Fibroblast of skin of back (primary cell): ENCODE results near the gene SREBF2.
"Not testable (repeated sequence)": the region's sequence is repeated elsewhere in the genome, so short reads cannot be mapped to it uniquely, and the experiment has no call there.

Source experiments
- DNase-seq: peaks from one replicate; pipeline ENCODE4 v3.0.0-alpha.2; 2013

SREBF2 gene

DNA sequence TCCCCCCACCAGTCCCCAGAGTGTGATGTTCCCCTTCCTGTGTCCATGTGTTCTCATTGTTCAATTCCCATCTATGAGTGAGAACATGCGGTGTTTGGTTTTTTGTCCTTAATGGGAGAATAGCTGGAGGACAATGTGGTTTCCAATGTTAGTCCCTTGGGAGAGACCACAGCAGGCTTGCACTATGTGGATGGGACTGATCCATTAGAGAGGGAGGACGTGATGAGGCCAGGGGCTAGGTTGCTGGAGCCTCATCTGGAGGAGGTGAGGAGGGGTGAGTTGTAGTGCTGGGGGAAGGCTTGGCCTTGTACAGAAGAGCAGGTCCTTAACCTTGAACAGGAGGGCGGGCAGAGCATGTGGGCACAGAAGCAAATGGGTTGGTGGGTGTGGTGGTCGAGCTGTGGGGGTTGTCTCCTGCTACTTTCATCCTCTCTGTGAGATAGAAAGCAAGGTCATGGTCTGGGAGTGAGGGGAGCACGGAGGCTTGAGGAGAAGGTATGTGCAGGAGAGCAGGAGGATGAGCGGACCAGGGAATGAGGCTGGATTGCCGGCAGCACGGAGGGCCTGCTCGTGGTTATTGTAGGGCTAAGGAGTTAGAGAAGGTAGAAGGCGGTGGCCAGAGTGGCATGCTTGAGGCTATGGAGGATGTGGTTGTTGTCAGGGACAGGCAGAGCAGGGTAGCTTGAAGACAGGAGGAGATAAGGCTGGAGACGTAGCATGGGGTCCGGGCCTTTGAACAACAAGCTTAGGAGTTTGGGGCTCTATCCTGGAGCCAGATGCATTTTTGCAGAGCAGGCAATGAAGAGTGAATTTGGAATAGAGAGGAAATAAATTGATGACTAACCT is 11.2 kb upstream of the SREBF2 start:
- DNase-seq = peak; percentile 14

DNA sequence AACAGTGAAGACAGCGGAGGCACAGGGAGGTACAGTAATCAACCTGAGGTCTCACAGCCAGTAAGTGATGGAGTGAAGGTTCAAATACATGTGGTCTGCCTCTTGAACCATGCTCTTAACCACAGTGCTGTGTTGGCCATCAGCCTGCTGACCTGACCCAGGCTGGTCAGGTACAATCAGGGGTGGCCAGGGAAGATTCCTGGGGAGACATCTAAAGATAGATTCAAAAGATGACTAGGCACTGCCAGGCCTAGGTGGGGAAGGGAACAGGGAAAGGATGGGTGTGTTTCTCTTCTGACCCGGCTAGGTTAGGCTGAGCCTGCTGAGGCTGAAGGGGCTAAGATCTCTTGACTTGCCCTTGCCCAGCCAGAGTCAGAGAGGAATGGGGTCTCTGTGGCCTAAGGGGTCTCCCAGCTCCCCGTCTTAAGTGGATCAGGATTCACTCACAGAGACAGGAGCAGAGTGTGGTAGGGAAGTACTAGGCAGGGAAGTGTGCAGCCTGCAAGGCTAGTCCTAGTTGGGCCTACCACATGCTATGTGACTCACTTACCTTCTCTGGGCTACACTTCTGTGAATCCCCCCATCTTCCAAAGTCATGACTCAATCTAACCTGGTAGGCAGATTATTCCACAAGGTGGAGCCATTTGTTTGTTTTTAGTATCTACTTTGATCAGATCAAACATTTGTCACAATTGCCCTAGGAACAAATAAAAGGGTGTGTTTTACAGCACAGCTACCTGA is 10.4 kb upstream of the SREBF2 start:
- DNase-seq = peak; percentile 51

DNA sequence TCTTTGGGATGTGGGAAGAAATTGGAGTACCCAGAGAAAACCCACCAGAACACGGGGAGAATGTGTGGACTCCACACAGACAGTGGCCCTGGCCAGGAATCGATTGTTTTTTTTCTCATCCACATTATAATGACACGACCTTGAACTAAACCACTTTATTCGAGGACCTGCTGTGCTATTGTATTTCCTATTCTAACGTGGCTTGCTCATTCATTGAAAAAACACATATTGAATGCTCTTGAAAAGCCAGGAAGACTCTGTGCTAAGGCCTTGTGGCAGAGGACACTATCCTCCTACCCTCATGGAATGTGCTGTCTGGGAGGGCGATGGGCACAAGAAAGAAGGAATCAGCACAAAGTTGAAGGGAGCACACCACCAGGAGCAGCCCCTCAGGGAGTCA is 9.1 kb upstream of the SREBF2 start:
- DNase-seq = no peak

- peak; percentile 12 for DNase-seq
Measured at GRCh38 chr22:41825376-41825775, 7.5 kb upstream of the SREBF2 start.

- no peak for DNase-seq
Measured at GRCh38 chr22:41826021-41826420, 6.9 kb upstream of the SREBF2 start.

DNA sequence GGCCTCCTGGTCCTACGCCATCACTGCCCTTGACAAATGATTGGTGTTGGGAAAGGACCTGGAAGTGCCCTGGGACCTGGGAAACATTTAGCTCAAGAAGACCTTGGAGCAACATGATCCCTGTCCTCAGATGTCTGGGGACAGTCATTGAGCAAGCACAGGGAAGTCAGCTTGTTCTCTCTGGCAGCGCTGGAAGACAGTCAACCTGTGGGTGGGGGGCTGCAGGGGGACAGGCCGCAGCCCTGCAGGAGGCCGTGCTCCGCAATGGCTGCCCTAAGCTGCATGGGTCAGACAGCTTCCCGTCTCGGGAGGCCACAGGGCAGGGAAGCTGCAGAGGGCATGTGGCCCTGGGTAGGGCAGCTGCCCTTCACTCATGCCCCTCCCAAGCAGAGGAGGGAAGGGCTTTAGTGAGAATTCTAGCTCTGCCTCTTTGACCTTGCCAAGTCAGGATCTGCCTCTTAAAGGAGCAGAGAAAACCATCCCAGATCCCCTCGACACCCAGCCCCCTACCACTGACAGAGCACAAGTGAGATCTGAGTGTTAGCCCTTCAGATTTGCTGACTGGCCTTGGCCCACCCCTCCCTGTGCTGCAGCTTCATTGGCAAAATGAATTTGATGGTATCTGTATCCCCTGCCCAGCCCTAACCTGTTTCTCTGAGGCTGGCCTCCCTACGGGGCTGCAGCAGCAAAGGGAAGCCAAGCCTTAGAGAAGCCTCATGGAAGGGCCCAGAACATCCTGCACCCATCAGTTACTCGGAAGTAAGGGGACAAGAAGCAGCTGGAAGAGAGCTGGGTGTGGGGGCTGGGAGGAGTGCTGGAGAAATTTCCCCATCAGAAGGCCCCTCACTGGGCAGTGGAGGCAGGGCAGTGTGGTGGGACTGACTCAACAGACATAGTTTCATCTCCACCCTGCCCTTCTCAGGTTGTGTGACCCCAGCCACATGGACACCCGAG is 6.2 kb upstream of the SREBF2 start:
- no peak for DNase-seq

- no peak for DNase-seq
Measured at GRCh38 chr22:41827671-41828070, 5.2 kb upstream of the SREBF2 start.

GRCh38 chr22:41828516-41828915 is 4.4 kb upstream of the SREBF2 start:
- no peak for DNase-seq

DNA sequence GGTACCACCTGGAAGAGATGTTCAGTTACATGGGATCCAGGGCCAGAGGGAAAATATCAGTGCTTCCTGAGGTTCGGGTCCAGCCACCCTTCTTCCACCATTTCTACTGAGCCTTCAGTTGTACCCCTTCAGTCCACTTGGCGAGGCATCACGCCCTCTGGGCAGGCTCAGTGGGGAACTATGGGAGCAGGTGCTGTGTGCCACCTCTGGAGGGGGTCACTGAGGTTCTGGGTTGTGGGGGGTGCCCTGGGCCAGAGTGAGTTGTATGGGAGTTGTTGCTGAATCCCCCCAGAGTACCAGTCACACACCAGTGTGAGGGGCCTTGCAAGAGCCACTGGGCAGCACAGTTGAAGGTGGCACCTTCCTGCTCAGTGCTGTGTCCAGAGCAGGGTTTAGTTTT is 2.7 kb upstream of the SREBF2 start:
- no peak for DNase-seq

DNA sequence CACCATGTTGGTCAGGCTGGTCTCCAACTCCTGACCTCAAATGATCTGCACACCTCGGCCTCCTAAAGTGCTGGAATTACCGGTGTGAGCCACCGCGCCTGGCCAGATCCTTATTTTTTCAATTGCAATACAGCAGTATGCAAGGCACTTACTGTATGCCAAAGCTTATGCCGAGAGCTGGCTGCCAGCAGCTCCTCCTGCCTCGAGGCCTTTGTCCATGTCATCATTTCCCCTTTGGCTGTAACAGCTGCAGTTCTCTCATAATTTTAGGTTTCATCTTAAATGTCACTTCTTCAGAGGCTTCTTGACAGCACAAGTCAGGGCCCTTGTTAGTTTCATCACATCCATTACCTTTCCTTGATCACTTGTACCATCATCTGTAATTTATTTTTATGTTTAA is 1.5 kb upstream of the SREBF2 start:
- no peak for DNase-seq

- DNase-seq = no peak
Measured at GRCh38 chr22:41831828-41832552, 915 bp upstream of the SREBF2 start.

- peak; percentile 21 for DNase-seq
Measured at GRCh38 chr22:41833369-41834004, 582 bp downstream of the SREBF2 start.

- no peak for DNase-seq
Measured at GRCh38 chr22:41834005-41834944, 1.4 kb downstream of the SREBF2 start.

DNA sequence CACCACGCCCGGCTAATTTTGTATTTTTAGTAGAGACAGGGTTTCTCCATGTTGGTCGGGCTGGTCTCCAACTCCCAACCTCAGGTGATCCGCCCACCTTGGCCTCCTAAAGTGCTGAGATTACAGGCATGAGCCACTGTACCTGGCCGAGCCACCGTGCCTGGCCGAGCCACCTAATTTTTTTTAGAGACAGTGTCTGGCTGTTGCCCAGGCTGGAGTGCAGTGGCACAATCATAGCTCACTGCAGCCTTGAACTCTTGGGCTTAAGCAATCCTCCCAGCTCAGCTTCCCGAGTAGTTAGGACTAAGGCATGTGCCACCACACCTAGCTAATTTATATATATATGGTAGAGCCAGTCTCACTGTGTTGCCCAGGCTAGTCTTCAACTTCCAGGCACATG is 2.6 kb downstream of the SREBF2 start:
- not testable (repeated sequence) for DNase-seq

GRCh38 chr22:41836551-41836950 is 3.6 kb downstream of the SREBF2 start:
- DNase-seq = no peak

DNA sequence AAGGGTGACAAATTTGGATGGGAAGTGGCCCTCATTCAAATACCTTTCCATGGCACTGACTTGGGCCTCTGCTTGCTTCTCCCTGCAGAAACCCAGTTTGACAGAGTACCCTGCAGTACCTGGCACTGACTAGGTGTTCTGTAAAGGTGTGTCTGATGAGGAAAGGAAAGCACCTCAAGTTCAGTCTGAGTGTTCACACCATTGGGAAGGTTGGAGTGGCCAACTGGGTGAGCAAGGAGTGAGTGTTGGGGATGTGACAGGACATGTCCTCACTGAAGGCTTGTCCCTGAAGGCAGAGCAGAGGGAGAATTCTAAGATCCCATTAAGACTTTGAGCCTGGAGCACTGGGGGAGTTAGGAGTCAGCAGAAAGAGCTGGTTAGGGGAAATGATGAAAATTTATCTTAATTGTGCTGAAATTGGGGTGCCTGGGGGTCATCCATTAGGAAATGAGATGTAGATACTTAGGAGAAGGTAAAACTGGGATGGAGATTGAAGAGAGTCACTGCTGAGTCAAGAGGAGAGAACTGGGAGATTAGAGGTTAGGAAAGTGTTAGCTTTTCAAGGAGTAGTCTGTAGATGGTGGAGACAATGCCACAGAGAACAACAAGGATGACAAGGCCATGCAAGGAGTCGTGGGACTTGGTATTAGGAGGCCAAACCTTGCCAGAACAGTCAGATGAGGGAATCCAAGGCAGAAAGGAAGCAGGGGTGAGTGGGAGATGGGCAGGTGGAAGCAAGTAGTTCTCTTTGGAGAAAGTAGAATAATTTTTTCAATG is 6.1 kb downstream of the SREBF2 start:
- DNase-seq = no peak

- no peak for DNase-seq
Measured at GRCh38 chr22:41840216-41840615, 7.3 kb downstream of the SREBF2 start.

DNA sequence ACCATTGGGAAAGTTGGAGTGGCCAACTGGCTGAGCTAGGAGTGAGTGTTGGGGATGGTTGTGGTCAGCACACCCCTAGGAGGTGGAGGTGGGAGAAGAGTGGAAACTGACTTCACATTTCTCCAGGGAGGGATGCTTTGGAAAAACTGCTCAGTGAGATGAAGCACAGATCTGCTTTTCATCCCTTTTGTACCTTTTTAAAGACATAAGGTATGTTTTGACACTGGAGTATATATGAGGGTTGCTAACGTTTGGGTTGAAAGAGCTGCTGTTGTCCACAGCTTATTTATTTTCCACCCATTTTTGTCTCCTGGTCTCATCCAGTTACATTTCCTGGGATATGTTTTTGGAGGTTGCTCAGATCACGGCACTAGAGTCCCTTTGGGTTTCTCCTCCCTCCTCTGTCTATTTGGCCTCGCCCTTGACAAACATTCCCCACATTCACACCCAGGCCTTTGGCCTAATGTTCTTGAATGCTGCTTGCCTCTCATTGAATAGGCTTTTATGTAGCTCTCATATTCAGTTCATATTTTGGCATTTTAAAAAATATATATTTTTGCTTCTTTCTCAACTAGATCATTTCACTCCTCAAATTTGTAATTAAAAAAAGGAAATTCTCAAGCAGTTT is 8.3 kb downstream of the SREBF2 start:
- no peak for DNase-seq
